Effector memory CD4-positive, alpha-beta T cell (primary cell): Measurements from ENCODE around the gene TBC1D8.

Experiments
- DNase-seq, 3 donors: peaks; one replicate each; pipeline ENCODE4 v3.0.0-alpha.2; 2020
- H3K27ac ChIP-seq: 2 replicates; pipeline ENCODE4 v1.7.0; 2013; ENCODE audit warnings: mild to moderate bottlenecking, low read length, moderate library complexity; ENCODE audit not compliant: insufficient read depth, poor library complexity, severe bottlenecking
- H3K27me3 ChIP-seq: replicated peaks from 2 replicates; pipeline ENCODE4 v1.7.0; 2013; ENCODE audit warnings: mild to moderate bottlenecking, low read length; ENCODE audit not compliant: insufficient read depth, control insufficient read depth, poor library complexity, severe bottlenecking
- H3K36me3 ChIP-seq: 2 replicates; pipeline ENCODE4 v1.7.0; 2013; ENCODE audit warnings: mild to moderate bottlenecking, low read length, moderate library complexity; ENCODE audit not compliant: control insufficient read depth, insufficient read depth
- H3K4me1 ChIP-seq: 2 replicates; pipeline ENCODE4 v1.7.0; 2013; ENCODE audit warnings: low read length, mild to moderate bottlenecking; ENCODE audit not compliant: control insufficient read depth, insufficient read depth, poor library complexity, severe bottlenecking
- H3K4me3 ChIP-seq: 2 replicates; pipeline ENCODE4 v1.7.0; 2013; ENCODE audit warnings: low read length, low read depth, mild to moderate bottlenecking; ENCODE audit not compliant: insufficient read depth, poor library complexity, severe bottlenecking
- H3K9me3 ChIP-seq: 2 replicates; pipeline ENCODE4 v1.7.0; 2013; ENCODE audit warnings: mild to moderate bottlenecking, low read length, moderate library complexity; ENCODE audit not compliant: control insufficient read depth

Gene TBC1D8

DNA sequence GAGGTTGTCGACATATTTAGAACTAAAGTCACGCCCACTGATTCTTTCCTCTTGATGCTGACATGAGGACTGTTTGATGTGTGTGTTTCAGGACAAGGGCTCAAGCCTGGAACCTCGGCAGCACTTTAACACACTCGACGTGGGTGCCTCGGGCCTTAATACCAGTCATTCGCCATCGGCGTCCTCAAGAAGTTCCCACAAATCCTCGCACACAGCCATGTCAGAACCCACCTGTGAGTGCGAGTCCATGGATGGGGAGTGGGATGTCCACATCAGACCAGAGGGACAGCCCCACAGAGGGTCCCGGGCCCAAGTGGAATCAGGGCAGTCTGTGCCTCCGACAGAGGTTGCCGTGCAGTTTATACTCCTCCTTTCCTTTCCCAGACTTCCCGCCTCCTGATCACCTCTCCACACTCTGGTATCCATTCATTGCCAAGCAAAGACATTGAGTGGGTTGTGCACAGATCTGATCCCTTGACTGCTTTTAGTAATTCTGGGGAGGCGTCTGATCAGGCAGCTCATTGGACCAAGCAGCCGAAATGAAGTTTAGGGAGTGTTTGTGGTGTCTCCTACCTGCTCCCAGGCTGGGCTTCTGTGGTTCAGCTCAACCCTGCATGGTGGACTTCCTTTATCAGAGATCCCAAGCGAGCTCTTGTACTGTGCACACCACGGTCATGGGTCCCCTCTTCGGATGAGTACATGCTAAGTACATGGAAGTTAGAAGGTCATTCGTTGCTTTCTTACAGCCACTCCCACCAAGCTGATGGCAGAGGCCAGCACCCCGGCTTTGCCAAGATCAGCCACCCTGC is 176.3 kb downstream of the TBC1D8 start:
- Histone ChIP-seq H3K27me3 (no peaks in the 10 kb centered on the region), H3K4me3 (no peak overlapping the region), H3K36me3 (no peaks in the 10 kb centered on the region), H3K9me3 (no peaks in the 10 kb centered on the region), H3K4me1 (no peaks in the 10 kb centered on the region), H3K27ac (no peak overlapping the region)
- no peak for DNase-seq

DNA sequence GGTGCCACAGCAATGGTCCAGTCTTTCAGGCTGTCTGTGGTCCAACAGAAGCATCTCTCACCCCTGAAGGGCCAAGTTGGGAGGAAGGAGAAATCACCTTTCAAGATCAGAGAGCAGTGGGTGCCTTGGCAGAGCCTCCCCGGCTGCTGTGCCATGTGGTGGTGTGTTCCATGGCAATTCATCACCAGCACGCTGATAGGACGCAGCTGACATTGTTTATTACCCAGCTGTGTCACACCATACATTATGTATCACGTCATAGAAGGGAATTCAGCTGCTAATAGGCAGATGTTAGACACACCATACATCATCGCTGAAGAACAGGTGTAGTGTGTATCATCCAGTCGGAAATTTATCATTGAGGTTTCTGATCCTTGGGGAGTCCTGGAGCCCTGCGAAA is 178.7 kb downstream of the TBC1D8 start:
- DNase-seq = no peak
- no peaks in the 10 kb centered on the region for H3K9me3 ChIP-seq
- no peaks in the 10 kb centered on the region for H3K4me1 ChIP-seq
- no peaks in the 10 kb centered on the region for H3K27me3 ChIP-seq
- no peak overlapping the region for H3K4me3 ChIP-seq
- H3K27ac ChIP-seq = no peak overlapping the region
- no peaks in the 10 kb centered on the region for H3K36me3 ChIP-seq

DNA sequence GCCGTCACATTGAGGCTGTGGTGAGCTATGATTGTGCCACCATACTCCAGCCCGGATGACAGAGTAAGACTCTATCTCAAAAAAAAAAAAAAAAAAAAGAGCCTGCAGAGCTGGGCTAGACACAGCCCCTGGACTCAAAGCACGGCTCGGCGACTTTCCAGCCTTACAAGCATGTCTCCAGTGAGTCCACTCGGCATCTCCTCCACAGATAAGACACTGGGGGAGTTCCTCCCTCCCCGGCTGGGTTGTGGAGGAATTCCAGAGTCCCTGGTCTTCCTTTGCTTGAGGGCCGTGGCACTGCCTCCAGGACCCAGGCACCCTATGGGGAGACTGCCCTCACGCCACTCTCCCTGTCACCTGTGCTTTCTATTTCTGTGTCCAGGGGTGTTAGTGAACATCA is 180.0 kb downstream of the TBC1D8 start:
- H3K27me3 ChIP-seq = no peaks in the 10 kb centered on the region
- H3K36me3 ChIP-seq = no peaks in the 10 kb centered on the region
- no peak overlapping the region for H3K27ac ChIP-seq
- no peaks in the 10 kb centered on the region for H3K4me1 ChIP-seq
- H3K4me3 ChIP-seq = no peak overlapping the region
- DNase-seq = no peak
- H3K9me3 ChIP-seq = no peaks in the 10 kb centered on the region

DNA sequence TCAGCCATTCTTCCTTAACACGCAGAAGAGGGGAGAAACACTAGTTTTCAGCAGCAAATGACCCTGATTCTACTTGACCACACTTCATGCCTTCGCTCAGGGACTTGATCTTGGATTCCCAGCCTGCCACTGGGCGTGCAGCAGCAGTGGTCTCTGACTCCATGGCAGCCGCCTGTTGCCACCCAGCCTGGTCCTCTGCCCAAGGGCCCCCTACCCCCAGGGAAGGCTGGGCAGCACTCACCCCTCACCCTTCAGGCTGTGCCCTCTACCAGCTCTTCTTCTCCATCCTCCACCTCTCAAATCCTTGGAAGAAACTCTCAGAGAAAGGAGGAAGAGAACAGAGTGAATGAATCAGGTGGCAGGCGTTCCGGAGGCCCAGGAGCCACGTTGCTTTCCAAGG is 181.2 kb downstream of the TBC1D8 start:
- H3K27ac ChIP-seq = no peak overlapping the region
- no peaks in the 10 kb centered on the region for H3K9me3 ChIP-seq
- H3K4me1 ChIP-seq = no peaks in the 10 kb centered on the region
- no peaks in the 10 kb centered on the region for H3K27me3 ChIP-seq
- H3K36me3 ChIP-seq = no peaks in the 10 kb centered on the region
- H3K4me3 ChIP-seq = no peak overlapping the region
- DNase-seq = no peak

DNA sequence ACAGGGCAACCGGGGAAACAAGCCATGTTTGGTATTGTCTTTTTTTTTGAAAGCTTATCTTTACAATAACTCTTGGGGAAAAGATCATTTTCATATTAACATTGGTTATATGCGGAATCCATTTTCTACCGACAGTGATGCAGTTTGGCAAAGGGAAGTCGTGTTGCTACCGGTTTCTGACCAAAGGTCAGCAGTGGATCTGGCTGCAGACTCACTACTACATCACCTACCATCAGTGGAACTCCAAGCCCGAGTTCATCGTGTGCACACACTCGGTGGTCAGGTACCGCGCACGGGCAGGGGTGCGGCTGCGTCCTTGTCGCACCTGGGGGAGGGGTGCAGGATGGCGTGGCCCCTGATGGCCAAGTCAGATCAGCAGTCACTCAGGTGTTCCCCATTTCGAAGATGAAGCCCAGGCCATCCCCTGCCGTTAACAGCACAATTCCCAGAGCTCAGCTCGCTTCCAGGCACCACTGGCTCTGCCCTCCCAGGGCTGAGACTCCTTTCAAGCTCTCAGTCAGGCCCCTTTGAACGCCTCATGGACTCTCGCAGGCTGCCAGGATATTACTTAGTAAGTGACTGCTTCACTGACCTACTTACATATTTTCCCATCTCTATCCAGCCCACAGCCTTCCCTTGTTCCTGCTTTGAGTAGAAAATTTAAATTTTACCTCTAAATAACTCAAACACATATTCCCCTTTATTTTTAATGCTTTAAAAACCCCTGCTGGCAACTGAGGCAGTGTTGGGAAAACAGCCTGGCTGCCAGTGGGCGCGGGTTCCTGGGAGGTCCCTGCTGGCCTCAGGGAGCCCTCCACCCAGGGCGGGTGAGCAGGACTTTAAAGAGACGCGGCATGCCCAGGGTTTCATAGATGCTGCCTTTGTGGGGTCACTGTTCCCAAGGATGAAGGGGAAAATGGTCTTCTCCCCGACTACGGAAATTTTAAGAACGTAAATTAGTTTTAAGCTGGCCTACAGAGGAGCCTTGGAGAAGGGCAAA is 182.7 kb downstream of the TBC1D8 start:
- Histone ChIP-seq H3K27me3 (no peaks in the 10 kb centered on the region), H3K36me3 (no peaks in the 10 kb centered on the region), H3K9me3 (no peaks in the 10 kb centered on the region), H3K4me1 (no peaks in the 10 kb centered on the region), H3K27ac (no peak overlapping the region), H3K4me3 (no peak overlapping the region)
- no peak for DNase-seq

- no peak overlapping the region for H3K27ac ChIP-seq
- H3K9me3 ChIP-seq = no peaks in the 10 kb centered on the region
- no peak for DNase-seq
- H3K36me3 ChIP-seq = no peaks in the 10 kb centered on the region
- H3K27me3 ChIP-seq = no peaks in the 10 kb centered on the region
- no peaks in the 10 kb centered on the region for H3K4me1 ChIP-seq
- no peak overlapping the region for H3K4me3 ChIP-seq
Measured at GRCh38 chr2:100967716-100968115, 183.5 kb downstream of the TBC1D8 start.

DNA sequence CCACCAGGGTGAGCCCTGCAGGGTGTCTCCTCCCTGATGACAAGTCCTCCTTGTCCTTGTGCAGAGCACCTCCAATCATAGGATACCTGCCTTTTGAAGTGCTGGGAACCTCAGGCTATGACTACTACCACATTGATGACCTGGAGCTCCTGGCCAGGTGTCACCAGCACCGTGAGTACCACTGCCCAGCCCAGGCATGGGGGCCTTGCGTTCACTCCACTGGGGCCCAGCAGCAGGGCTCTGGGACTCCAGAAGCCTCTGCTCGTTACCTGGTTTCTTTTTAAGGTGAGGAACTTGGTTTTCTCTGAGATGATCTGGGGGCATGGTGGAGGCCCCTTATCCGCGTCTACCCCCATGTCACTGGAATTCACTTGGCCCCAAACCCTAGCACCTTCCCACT is 185.6 kb downstream of the TBC1D8 start:
- no peaks in the 10 kb centered on the region for H3K27me3 ChIP-seq
- no peak overlapping the region for H3K27ac ChIP-seq
- no peak for DNase-seq
- H3K4me1 ChIP-seq = no peaks in the 10 kb centered on the region
- H3K4me3 ChIP-seq = no peak overlapping the region
- no peaks in the 10 kb centered on the region for H3K9me3 ChIP-seq
- no peaks in the 10 kb centered on the region for H3K36me3 ChIP-seq

- H3K27ac ChIP-seq = no peak overlapping the region
- DNase-seq = no peak
- H3K27me3 ChIP-seq = no peaks in the 10 kb centered on the region
- no peak overlapping the region for H3K4me3 ChIP-seq
- H3K9me3 ChIP-seq = no peaks in the 10 kb centered on the region
- no peaks in the 10 kb centered on the region for H3K36me3 ChIP-seq
- H3K4me1 ChIP-seq = no peaks in the 10 kb centered on the region
Measured at GRCh38 chr2:100964681-100965169, 186.5 kb downstream of the TBC1D8 start.

DNA sequence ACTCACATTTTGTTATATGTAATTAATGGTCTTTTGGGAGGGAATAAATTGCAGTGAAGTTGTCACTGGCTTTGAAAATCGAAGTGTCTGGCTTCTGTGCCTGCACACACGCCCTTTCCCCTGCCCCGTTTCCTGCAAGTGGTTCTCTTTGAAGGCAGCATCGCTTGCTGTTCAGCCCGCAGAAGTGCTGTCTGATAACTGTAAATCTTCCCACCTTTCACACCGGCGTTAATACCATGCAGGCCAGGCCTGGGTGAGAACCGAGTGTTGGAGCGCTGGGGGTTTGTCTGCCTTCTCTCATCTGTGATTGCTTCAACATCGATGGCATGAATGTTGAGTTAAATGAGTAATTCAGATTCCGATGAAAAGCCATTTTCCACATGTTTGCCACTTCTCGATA is 187.0 kb downstream of the TBC1D8 start:
- no peak overlapping the region for H3K4me3 ChIP-seq
- no peaks in the 10 kb centered on the region for H3K4me1 ChIP-seq
- no peaks in the 10 kb centered on the region for H3K27me3 ChIP-seq
- H3K36me3 ChIP-seq = no peaks in the 10 kb centered on the region
- no peak for DNase-seq
- no peaks in the 10 kb centered on the region for H3K9me3 ChIP-seq
- no peak overlapping the region for H3K27ac ChIP-seq

- no peak for DNase-seq
- no peaks in the 10 kb centered on the region for H3K4me1 ChIP-seq
Measured at GRCh38 chr2:100963026-100963375, 188.2 kb downstream of the TBC1D8 start.

More at GRCh38 chr2:100963026-100963375, 188.2 kb downstream of the TBC1D8 start:
- no peaks in the 10 kb centered on the region for H3K27me3 ChIP-seq
- H3K36me3 ChIP-seq = no peaks in the 10 kb centered on the region
- H3K27ac ChIP-seq = no peak overlapping the region
- H3K4me3 ChIP-seq = no peak overlapping the region
- H3K9me3 ChIP-seq = no peaks in the 10 kb centered on the region
